Vagina (tissue), 2 donors: ENCODE data around the gene LAMB3.

Experiments used
- CTCF ChIP-seq, 3 experiments: fragments of 450-650 bp in 2 of 3; fragments of 200-600 bp in 1 of 3; sonication (generic) in 1 of 3; IDR thresholded peaks; one replicate each; pipeline ENCODE4 v1.5.1; 2017 to 2019; ENCODE audit warnings: antibody characterized with exemption in 3 of 3, mild to moderate bottlenecking in 2 of 3, moderate library complexity in 2 of 3
- POLR2A ChIP-seq, 2 donors: fragments of 450-650 bp; IDR thresholded peaks; one replicate each; pipeline ENCODE4 v1.6.1; 2017; ENCODE audit warnings: antibody characterized with exemption in 2 of 2, mild to moderate bottlenecking in 2 of 2, moderate library complexity in 2 of 2
- POLR2AphosphoS5 ChIP-seq, 2 donors: sonication (generic); formaldehyde crosslinking; IDR thresholded peaks; one replicate each; pipeline ENCODE4 v1.9.0; 2017; ENCODE audit warnings: antibody characterized with exemption in 2 of 2, mild to moderate bottlenecking in 2 of 2, low read depth in 1 of 2; ENCODE audit not compliant: insufficient read depth in 1 of 2

DNA sequence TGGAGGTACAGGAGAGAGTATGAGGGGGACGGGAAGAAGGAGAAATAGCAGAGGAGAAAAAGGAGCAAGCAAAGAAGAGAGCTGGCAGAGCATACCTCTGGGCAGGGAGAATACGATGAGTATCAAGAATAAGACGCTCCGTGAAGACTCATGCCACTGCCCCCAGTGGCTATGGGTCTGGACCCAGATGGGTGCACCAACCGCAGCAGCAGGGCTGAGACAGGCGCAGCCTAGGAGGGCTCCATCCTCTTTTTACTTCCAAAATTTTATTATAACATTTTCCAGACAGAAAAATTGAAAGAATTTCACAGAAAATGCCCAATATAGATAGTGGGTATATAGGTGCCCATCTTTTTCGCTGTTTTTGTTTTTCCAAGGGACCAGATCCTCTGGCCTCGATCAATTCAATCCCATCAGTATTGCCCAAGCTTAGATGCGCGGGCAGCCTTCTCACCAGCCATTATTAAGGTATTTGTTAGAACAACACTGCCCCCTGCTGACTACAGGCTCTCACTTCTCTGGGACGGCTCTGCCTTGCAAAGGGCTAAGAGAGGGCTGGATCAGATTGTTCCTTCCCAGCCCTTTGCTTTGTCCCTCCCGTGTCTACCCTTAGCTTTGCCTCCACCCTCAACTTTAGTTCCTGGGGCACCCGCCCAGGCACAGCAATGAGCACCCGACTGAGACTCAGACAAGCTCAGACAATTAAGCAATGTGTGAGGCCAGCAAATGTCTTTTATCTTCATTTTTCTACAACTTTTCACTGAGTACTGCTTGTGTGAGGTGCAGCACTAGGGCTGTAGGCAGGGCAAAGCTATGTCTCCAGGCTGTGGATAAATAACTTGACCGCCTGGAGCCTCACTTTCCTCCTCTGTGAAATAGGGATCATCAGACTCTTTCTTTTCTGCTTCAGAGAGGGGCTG is 86.2 kb downstream of the LAMB3 start:
- peak; percentile 25 to 52 (median 50) for TF ChIP-seq CTCF (IDR thresholded peaks at IDR 0.05)
- TF ChIP-seq POLR2A (IDR thresholded peaks at IDR 0.05), result no peak
- TF ChIP-seq POLR2AphosphoS5 (IDR thresholded peaks at IDR 0.05; ENCODE audit: insufficient read depth in 1 of 2, low read depth in 1 of 2), result peak in 1 of 2 donors; percentile 65
